GM15510 (cell line): ENCODE measurements around the gene PRR19.
A peak's percentile ranks its signal among the peaks of the same experiment; 100 is the strongest.

Experiments
- POLR2A ChIP-seq: IDR thresholded peaks from 3 replicates; pipeline ENCODE4 v1.6.1; 2011; ENCODE audit warnings: borderline replicate concordance; ENCODE audit not compliant: insufficient read length; ENCODE audit errors: extremely low read depth

The PRR19 gene

DNA sequence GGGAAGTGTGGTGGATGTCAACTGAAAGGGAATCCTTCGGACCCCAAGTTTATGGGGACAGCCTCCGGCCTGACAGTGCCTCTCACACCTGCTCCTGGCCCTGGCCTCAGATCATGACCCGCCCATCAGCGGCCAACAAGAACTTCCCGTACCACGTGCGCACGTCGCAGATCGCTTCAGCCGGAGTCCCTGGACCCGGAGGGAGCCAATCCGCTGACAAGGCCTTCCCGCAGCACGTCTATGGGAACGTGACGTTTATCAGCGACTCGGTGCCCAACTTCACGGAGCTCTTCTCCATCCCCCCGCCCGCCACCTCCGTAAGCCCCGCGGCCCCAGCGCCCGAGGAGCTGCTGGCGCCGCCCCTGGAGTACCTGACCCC lies 21.5 kb downstream of the PRR19 start:
- TF ChIP-seq POLR2A: no peak

DNA sequence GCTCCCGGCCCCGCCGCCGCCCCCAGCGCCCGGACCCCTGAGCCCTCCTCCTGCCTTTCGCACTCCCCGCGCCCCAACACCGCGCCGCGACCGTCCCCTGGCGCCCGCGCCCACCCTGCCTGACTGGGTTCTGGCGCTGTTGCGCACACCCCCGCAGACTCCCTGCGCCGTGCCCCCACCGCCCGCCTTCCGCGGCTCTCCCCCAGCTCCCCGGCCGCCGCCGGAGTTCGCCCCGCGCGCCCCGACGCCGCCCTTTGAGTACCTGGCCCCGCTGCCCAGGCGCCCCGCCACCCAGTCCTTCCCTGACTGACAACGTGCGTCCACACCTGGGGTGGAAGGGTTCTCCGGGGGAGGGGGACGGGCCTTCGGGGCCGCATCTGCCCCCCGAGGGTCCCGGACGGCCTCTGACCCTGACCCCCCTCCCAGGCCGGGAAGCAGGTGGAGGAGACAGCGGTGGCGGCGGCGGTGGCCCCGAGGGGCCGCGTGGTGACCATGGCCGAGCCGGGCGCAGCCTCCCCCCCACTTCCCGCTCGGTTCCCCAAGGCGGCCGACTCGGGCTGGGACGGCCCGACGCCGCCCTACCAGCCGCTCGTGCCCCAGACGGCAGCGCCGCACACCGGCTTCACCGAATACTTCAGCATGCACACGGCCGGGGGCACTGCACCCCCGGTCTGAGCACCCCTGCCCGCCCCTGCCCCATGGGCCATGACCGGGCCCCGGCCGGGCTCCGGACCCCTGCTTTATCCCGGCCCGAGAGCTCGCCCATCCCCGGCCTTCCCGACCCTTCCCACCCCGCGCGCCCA lies 22.1 kb downstream of the PRR19 start:
- no peak for TF ChIP-seq POLR2A

DNA sequence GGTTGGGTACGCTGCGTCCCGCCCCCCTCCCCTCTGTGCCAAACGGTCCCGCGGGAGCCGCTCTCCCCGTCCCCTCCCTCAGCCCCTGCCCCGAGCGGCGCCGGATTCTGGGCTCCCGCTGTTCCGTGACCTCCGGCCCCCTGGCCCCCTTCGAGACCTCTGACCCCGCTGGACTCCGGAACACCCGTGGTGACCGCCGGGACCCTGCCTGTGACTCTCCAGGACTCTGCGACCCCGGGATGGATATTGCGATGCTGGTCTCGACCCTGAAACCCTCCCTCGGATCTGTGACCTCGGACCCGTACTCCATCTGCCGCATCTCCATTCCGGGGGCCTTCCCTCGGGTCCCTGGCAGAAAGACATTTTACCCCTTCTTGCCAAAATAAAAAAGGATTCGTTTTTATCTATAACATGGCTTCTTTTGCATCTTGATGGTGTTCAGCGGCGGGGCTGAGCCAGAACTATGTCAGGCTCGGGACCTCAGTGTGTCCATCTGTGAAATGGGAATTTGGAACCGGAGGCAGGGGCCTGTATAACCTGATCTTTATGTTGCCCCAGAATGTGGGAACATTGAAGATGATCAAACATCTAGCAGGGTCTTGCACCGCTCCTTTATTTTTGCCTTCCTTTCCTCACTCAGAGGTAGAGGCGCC lies 22.8 kb downstream of the PRR19 start:
- TF ChIP-seq POLR2A: no peak

- peak; percentile 76 for TF ChIP-seq POLR2A
Observed at GRCh38 chr19:42325308-42325895, 23.5 kb downstream of the PRR19 start, which contains the start of gene MEGF8. TSS of gene MEGF8 (plus strand) at chr19:42325635. CDS start at chr19:42326244, 609 bp downstream.

DNA sequence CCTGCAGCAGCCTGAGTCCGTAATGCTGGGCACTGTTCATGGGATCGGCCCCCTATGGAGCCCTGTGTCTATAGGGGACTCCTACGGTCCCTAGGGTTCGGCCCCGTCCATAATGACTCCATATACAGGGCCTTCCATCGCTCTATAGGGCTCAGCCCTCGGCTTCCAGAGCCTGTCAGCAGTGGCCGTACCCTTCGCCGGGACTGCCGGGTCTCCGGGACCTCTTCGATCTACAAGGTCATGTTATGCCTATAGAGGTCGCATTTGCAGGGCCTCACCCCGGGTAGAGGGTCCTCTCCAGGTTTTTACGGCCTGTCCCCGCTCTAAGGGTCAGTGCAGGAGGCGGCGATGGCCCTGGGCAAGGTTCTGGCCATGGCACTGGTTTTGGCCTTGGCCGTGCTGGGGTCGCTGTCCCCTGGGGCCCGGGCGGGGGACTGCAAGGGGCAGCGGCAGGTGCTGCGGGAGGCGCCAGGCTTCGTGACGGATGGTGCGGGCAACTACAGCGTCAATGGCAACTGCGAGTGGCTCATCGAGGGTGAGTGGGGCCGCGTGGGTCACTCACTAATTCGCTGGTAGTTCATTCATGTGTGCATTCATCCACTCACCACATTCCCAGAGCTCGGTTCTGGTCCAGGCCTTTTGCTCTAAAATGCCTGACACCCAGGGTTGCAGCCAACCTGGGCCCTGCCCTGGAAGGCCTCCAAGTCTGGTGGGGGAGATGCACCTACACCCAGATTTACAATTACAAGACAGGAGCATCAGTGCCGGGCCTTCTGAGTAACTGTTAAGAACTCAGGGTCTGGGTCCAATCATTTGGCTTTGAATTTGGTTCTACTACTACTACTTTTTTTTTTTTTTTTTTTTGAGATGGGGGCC lies 24.2 kb downstream of the PRR19 start:
- TF ChIP-seq POLR2A: no peak

DNA sequence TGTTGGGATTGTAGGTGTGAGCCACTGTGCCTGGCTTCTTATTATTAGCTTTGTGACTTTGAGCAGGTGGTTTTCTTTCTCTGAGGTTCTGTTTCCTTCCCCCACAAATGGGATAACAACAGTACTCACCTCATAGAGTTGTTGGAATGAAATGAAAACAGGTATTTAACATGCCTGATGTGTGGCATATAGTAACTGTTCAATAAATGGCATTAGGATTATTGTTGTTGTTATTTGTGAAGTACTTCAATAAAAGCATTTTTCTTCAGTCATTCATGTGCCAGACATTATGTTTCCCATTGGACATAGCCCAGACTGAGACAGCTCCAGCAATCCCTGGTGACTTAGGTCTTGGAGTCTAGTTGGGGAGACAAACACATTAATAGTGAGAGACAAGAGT lies 25.0 kb downstream of the PRR19 start:
- no peak for TF ChIP-seq POLR2A

DNA sequence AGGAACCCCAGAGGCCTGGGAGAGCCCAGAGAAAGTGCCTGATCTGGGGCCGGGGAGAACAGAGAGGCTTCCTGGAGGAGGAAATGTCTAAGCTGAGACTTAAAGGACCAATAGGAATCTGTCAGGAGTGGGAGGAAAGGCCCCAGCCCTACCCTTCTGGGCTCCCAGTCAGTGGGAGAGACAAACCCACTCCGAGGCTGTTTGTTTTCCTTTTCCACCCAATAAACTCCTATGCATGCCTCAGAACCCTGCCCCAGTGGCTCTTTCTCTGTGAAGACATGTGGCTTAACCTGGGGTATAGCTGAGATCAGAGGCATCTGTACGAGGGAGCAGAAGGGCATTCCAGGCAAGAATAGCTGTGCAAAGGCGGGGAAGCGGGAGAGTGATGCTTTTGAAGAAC lies 25.4 kb downstream of the PRR19 start:
- no peak for TF ChIP-seq POLR2A

GRCh38 chr19:42328106-42328505 lies 26.2 kb downstream of the PRR19 start:
- TF ChIP-seq POLR2A: no peak

DNA sequence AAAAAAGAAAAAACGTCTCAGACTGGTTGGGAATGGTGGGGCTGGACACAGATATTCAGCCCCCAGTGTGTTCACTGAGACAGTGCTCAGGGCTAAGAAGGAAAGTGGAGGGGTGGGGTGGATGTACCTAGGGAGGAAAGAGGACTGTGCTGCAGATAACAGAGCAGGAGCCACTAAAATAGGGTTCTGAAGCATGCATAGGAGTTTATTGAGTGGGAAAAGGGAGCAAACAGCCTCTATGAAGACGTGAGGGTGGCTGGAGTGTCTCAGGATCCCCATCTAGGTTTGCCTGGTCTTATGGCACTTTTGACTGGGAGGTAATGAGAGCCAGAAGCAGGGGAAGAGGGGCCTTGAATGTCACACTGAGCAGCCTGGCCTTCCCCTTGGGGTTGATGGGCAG lies 26.9 kb downstream of the PRR19 start:
- no peak for TF ChIP-seq POLR2A

- TF ChIP-seq POLR2A: no peak
Observed at GRCh38 chr19:42330241-42330711, 28.3 kb downstream of the PRR19 start.

GRCh38 chr19:42332059-42332458 lies 30.1 kb downstream of the PRR19 start:
- TF ChIP-seq POLR2A: no peak

DNA sequence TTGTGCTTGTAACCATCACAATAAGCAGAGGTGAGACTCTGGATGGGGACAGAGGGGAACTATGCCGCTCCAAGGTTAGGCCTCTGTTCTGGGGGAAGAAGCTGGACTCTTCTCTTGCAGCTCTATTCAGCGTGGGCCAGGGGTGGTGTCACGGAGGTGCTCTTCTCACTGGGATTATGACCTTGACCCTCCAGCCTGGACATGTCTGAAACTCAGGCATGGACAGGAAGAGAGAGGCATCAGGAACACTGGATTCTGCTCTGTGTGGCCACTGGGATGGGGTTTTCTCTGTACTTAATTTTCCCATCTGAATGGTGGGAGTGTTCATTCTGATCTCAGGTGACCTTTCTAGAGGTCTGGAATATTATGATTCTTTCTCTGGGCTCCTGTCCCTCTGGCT lies 31.1 kb downstream of the PRR19 start:
- no peak for TF ChIP-seq POLR2A

DNA sequence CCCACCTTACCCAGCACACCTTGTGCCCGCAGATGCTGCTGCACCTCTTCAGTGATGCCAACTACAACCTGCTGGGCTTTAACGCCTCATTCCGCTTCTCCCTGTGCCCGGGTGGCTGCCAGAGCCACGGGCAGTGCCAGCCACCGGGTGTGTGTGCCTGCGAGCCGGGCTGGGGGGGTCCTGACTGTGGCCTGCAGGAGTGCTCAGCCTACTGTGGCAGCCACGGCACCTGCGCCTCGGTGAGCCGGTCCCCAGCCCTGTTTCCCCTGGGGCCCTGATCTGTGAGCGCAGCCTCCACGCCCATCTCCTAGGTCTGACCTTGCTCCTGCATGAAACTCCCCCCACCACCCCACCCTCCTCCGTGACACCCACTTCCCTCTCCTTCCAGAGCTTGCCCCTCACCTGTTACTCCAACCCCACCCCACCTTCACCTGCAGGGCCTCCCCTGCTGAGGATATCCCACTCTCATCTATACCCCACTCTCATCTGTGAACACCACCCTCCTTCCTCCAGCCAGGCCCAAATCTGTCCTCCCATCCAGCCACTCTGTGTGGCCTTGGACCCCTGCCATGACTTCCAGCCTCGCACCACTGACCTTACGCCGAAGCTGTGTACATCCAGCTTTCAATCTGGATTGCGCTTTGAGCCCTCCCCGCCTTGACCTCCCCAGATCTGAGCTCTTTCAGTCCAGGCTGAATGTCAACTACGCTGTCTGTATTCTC lies 32.2 kb downstream of the PRR19 start:
- TF ChIP-seq POLR2A: no peak

DNA sequence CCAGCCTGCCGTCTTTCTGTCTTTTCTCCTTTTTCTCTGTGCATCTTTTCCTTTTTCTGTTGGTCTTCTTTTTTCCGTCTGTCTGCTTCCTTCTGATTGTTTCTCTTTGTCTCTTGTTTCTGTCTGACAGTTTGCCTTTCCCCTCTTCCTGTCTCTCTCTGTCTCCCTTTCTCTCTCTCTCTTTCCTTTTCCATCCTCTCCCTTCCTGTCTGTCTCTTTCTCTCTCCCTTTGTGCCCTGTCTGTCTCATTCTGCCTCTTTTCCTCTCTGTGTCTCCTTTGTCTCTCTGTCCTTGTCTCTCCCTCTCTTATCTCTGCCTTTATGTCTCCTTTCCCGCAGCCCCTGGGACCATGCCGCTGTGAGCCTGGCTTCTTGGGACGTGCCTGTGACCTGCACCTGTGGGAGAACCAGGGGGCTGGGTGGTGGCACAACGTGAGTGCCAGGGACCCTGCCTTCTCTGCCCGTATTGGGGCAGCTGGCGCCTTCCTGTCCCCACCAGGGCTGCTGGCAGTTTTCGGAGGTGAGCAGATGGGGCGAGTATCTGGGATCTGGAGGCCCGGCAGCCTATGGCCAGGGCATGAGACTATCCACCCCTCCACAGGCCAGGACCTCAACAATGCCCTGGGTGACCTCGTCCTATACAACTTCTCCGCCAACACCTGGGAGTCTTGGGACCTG lies 32.9 kb downstream of the PRR19 start:
- no peak for TF ChIP-seq POLR2A

GRCh38 chr19:42335374-42335936 lies 33.5 kb downstream of the PRR19 start:
- TF ChIP-seq POLR2A: no peak
